ENCODE results near the gene TSPAN8. TPM values are rescaled to one million over a fixed set of nuclear protein-coding genes. Genes with fewer than 3 reads are reported as not detected.

The TSPAN8 gene
- 1 to 10 TPM; 1.4 to 7.5 TPM for total RNA-seq
- polyA plus RNA-seq = 100 to 1,000 TPM in 1 of 2 donors, 10 to 100 TPM in 1; 16.2 to 187 TPM
- long read RNA-seq, donor 1, partial matches to known transcripts = 0 of 2 reads
- long read RNA-seq, donor 1, other reads (novel, unspliced or antisense) = 0 of 2 reads
- long read RNA-seq, donor 2, partial matches to known transcripts = 0 of 3 reads
- long read RNA-seq, donor 2, other reads (novel, unspliced or antisense) = 0 of 3 reads

GRCh38 chr12:71157601-71158233, at the start of gene TSPAN8:
Gene TSPAN8 (minus strand): TSS chr12:71157999. CDS start chr12:71157678, 321 bp downstream.
- H3K27me3 ChIP-seq (ENCODE audit: control insufficient read depth in 1 of 2, insufficient read depth in 2 of 2, low read length in 1 of 2) = no peaks in the 10 kb centered on the region
- no peak for DNase-seq
- H3K4me3 ChIP-seq (ENCODE audit: low read length in 2 of 2) = peak within 1 kb of the TSS in 1 of 2 donors; percentile 54
- no peaks in the 10 kb centered on the region for H3K9me3 ChIP-seq (ENCODE audit: control insufficient read depth, low read length)
- H3K36me3 ChIP-seq (ENCODE audit: control insufficient read depth in 1 of 2, insufficient read depth in 2 of 2, low read length in 1 of 2) = no peaks in the 10 kb centered on the region
- no peak for ATAC-seq (ENCODE audit: low FRiP score)
- no peak within 1 kb of the TSS for H3K27ac ChIP-seq (ENCODE audit: low read depth in 1 of 2, low read length in 2 of 2)
- intact Hi-C loops (cut with DNase I) = no loop called here
- H3K4me1 ChIP-seq (ENCODE audit: control insufficient read depth in 1 of 2, insufficient read depth in 2 of 2, low read length in 2 of 2) = peaks cover 2 to 3% of the 10 kb centered on the region in 2 donors
- WGBS, 2 donors = 32 to 34% methylated on average over 7 of the region's 7 CpGs

- Histone ChIP-seq H3K9me3 (ENCODE audit: control insufficient read depth, low read length) (peaks cover 1% of the 10 kb centered on the region), H3K4me1 (ENCODE audit: control insufficient read depth in 1 of 2, insufficient read depth in 2 of 2, low read length in 2 of 2) (no peaks in the 10 kb centered on the region), H3K36me3 (ENCODE audit: control insufficient read depth in 1 of 2, insufficient read depth in 2 of 2, low read length in 1 of 2) (no peaks in the 10 kb centered on the region), H3K27me3 (ENCODE audit: control insufficient read depth in 1 of 2, insufficient read depth in 2 of 2, low read length in 1 of 2) (no peaks in the 10 kb centered on the region), H3K27ac (ENCODE audit: low read depth in 1 of 2, low read length in 2 of 2) (no peak overlapping the region), H3K4me3 (ENCODE audit: low read length in 2 of 2) (no peak overlapping the region)
- intact Hi-C loops (cut with DNase I) = no loop called here
- ATAC-seq (ENCODE audit: low FRiP score) (no peak), DNase-seq (no peak)
- 95 to 97% methylated on average over 1 of the region's 1 CpG for WGBS, 2 donors
Observed at GRCh38 chr12:71201136-71201679, 43.4 kb upstream of the TSPAN8 start.

GRCh38 chr12:71200706-71201105, 42.9 kb upstream of the TSPAN8 start:
- DNase-seq = no peak
- WGBS, 2 donors = 90 to 93% methylated on average over 2 of the region's 2 CpGs

GRCh38 chr12:71197460-71197859, 39.7 kb upstream of the TSPAN8 start:
- H3K27ac ChIP-seq (ENCODE audit: low read depth in 1 of 2, low read length in 2 of 2) = no peak overlapping the region
- H3K9me3 ChIP-seq (ENCODE audit: control insufficient read depth, low read length) = no peaks in the 10 kb centered on the region
- ATAC-seq (ENCODE audit: low FRiP score) (no peak), DNase-seq (no peak)
- intact Hi-C loops (cut with DNase I) = no loop called here
- H3K36me3 ChIP-seq (ENCODE audit: control insufficient read depth in 1 of 2, insufficient read depth in 2 of 2, low read length in 1 of 2) = no peaks in the 10 kb centered on the region
- H3K4me3 ChIP-seq (ENCODE audit: low read length in 2 of 2) = no peak overlapping the region
- no peaks in the 10 kb centered on the region for H3K27me3 ChIP-seq (ENCODE audit: control insufficient read depth in 1 of 2, insufficient read depth in 2 of 2, low read length in 1 of 2)
- no peaks in the 10 kb centered on the region for H3K4me1 ChIP-seq (ENCODE audit: control insufficient read depth in 1 of 2, insufficient read depth in 2 of 2, low read length in 2 of 2)

More at GRCh38 chr12:71200706-71201105, 42.9 kb upstream of the TSPAN8 start:
- Histone ChIP-seq H3K9me3 (ENCODE audit: control insufficient read depth, low read length) (peaks cover 1% of the 10 kb centered on the region), H3K27ac (ENCODE audit: low read depth in 1 of 2, low read length in 2 of 2) (no peak overlapping the region), H3K36me3 (ENCODE audit: control insufficient read depth in 1 of 2, insufficient read depth in 2 of 2, low read length in 1 of 2) (no peaks in the 10 kb centered on the region), H3K27me3 (ENCODE audit: control insufficient read depth in 1 of 2, insufficient read depth in 2 of 2, low read length in 1 of 2) (no peaks in the 10 kb centered on the region), H3K4me1 (ENCODE audit: control insufficient read depth in 1 of 2, insufficient read depth in 2 of 2, low read length in 2 of 2) (no peaks in the 10 kb centered on the region), H3K4me3 (ENCODE audit: low read length in 2 of 2) (no peak overlapping the region)
- no peak for ATAC-seq (ENCODE audit: low FRiP score)
- intact Hi-C loops (cut with DNase I) = no loop called here

GRCh38 chr12:71195338-71195896, 37.6 kb upstream of the TSPAN8 start:
- Histone ChIP-seq H3K27ac (ENCODE audit: low read depth in 1 of 2, low read length in 2 of 2) (no peak overlapping the region), H3K9me3 (ENCODE audit: control insufficient read depth, low read length) (no peaks in the 10 kb centered on the region), H3K4me3 (ENCODE audit: low read length in 2 of 2) (no peak overlapping the region), H3K36me3 (ENCODE audit: control insufficient read depth in 1 of 2, insufficient read depth in 2 of 2, low read length in 1 of 2) (no peaks in the 10 kb centered on the region), H3K4me1 (ENCODE audit: control insufficient read depth in 1 of 2, insufficient read depth in 2 of 2, low read length in 2 of 2) (no peaks in the 10 kb centered on the region), H3K27me3 (ENCODE audit: control insufficient read depth in 1 of 2, insufficient read depth in 2 of 2, low read length in 1 of 2) (no peaks in the 10 kb centered on the region)
- ATAC-seq (ENCODE audit: low FRiP score) (no peak), DNase-seq (no peak)
- intact Hi-C loops (cut with DNase I) = no loop called here
- WGBS, 2 donors = 66 to 73% methylated on average over 5 of the region's 5 CpGs

GRCh38 chr12:71194657-71195056, 36.9 kb upstream of the TSPAN8 start:
- intact Hi-C loops (cut with DNase I) = no loop called here
- Histone ChIP-seq H3K36me3 (ENCODE audit: control insufficient read depth in 1 of 2, insufficient read depth in 2 of 2, low read length in 1 of 2) (no peaks in the 10 kb centered on the region), H3K4me1 (ENCODE audit: control insufficient read depth in 1 of 2, insufficient read depth in 2 of 2, low read length in 2 of 2) (no peaks in the 10 kb centered on the region), H3K4me3 (ENCODE audit: low read length in 2 of 2) (no peak overlapping the region), H3K27me3 (ENCODE audit: control insufficient read depth in 1 of 2, insufficient read depth in 2 of 2, low read length in 1 of 2) (no peaks in the 10 kb centered on the region), H3K9me3 (ENCODE audit: control insufficient read depth, low read length) (no peaks in the 10 kb centered on the region), H3K27ac (ENCODE audit: low read depth in 1 of 2, low read length in 2 of 2) (no peak overlapping the region)
- whole genome bisulfite sequencing, 2 donors = 4 to 11% methylated on average over 2 of the region's 2 CpGs
- peak in 1 of 2 donors; percentile 44 for DNase-seq
- ATAC-seq (ENCODE audit: low FRiP score) = no peak

- intact Hi-C loops (cut with DNase I) = no loop called here
- no peaks in the 10 kb centered on the region for H3K9me3 ChIP-seq (ENCODE audit: control insufficient read depth, low read length)
- H3K36me3 ChIP-seq (ENCODE audit: control insufficient read depth in 1 of 2, insufficient read depth in 2 of 2, low read length in 1 of 2) = no peaks in the 10 kb centered on the region
- no peak overlapping the region for H3K27ac ChIP-seq (ENCODE audit: low read depth in 1 of 2, low read length in 2 of 2)
- H3K27me3 ChIP-seq (ENCODE audit: control insufficient read depth in 1 of 2, insufficient read depth in 2 of 2, low read length in 1 of 2) = no peaks in the 10 kb centered on the region
- ATAC-seq (ENCODE audit: low FRiP score) (no peak), DNase-seq (no peak)
- H3K4me3 ChIP-seq (ENCODE audit: low read length in 2 of 2) = no peak overlapping the region
- 89 to 94% methylated on average over 1 of the region's 1 CpG for WGBS, 2 donors
- no peaks in the 10 kb centered on the region for H3K4me1 ChIP-seq (ENCODE audit: control insufficient read depth in 1 of 2, insufficient read depth in 2 of 2, low read length in 2 of 2)
Observed at GRCh38 chr12:71193041-71193440, 35.2 kb upstream of the TSPAN8 start.

GRCh38 chr12:71191509-71192196, 33.9 kb upstream of the TSPAN8 start:
- 54 to 60% methylated on average over 5 of the region's 5 CpGs for WGBS, 2 donors

More at GRCh38 chr12:71191509-71192196, 33.9 kb upstream of the TSPAN8 start:
- no peak for DNase-seq
- no peaks in the 10 kb centered on the region for H3K4me1 ChIP-seq (ENCODE audit: control insufficient read depth in 1 of 2, insufficient read depth in 2 of 2, low read length in 2 of 2)
- H3K36me3 ChIP-seq (ENCODE audit: control insufficient read depth in 1 of 2, insufficient read depth in 2 of 2, low read length in 1 of 2) = no peaks in the 10 kb centered on the region
- ATAC-seq (ENCODE audit: low FRiP score) = no peak
- no peak overlapping the region for H3K4me3 ChIP-seq (ENCODE audit: low read length in 2 of 2)
- H3K9me3 ChIP-seq (ENCODE audit: control insufficient read depth, low read length) = no peaks in the 10 kb centered on the region
- no peaks in the 10 kb centered on the region for H3K27me3 ChIP-seq (ENCODE audit: control insufficient read depth in 1 of 2, insufficient read depth in 2 of 2, low read length in 1 of 2)
- intact Hi-C loops (cut with DNase I) = no loop called here
- H3K27ac ChIP-seq (ENCODE audit: low read depth in 1 of 2, low read length in 2 of 2) = no peak overlapping the region
